HG02938 (cell line): ENCODE measurements around the gene ASIP.
"Not testable (repeated sequence)": the region's sequence is repeated elsewhere in the genome, so short reads cannot be mapped to it uniquely, and the experiment has no call there.

Experiments used
- ATAC-seq: cut with Tn5 transposase; IDR thresholded peaks from one replicate; pipeline ENCODE4 v1.9.1; 2021; ENCODE audit warnings: mild to moderate bottlenecking, moderate library complexity; ENCODE audit not compliant: unreplicated experiment

The ASIP gene

DNA sequence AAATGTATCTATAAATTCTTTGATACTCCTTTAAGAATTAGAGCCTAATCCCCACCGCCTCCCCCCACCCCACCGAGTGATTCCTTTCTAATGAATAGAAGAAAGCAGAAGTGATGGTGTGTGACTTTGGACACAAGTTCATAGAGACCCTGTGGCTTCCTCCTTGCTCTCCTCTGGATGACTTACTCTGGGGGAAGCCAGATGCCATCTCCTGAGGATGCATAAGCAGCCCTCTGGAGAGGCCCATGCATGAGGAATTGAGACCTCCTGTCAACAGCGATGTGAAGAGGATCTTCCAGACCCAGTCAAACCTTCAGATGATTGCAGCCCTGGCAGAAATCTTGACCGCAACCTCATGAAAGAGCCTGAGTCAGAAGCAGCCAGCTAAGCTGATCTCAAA lies 40.8 kb downstream of the ASIP start:
- no peak for ATAC-seq

- no peak for ATAC-seq
Observed at GRCh38 chr20:34283844-34284243, 42.6 kb downstream of the ASIP start.

DNA sequence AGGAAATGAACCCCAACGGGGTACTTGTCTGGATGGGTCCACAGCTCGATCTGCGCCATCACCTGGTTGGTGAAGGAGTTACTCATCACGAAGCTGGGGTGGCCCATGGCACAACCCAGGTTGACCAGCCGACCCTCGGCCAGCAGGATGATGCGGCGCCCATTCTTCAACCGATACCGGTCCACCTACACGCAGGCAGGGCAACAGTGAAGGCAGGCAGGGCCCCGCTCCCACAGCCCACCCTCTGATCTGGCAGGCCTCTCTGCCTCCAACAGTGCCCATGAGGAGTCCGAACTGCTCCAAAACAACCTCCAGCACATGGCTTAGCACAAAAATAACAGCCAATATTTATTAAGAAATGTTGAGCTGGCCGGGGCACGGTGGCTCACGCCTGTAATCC lies 44.2 kb downstream of the ASIP start:
- ATAC-seq, result no peak

DNA sequence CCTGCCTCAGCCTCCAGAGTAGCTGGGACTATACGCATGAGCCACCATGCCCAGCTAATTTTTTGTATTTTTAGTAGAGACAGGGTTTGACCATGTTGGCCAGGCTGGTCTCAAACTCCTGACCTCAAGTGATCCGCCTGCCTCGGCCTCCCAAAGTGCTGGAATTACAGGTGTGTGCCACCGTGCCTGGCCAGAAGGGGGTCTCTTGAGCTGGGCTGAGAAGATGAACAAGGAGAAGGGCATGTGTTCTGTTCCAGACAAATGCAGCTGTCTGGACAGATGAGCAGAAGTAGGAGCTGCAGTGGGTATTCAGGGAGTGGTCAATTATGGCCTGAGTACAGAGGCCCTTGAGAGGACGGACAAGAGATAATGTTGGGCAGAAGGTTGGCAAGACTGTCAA lies 46.3 kb downstream of the ASIP start:
- ATAC-seq, result not testable (repeated sequence)

GRCh38 chr20:34290471-34290870 lies 49.2 kb downstream of the ASIP start:
- ATAC-seq, result no peak

GRCh38 chr20:34292496-34292895 lies 51.3 kb downstream of the ASIP start:
- no peak for ATAC-seq

DNA sequence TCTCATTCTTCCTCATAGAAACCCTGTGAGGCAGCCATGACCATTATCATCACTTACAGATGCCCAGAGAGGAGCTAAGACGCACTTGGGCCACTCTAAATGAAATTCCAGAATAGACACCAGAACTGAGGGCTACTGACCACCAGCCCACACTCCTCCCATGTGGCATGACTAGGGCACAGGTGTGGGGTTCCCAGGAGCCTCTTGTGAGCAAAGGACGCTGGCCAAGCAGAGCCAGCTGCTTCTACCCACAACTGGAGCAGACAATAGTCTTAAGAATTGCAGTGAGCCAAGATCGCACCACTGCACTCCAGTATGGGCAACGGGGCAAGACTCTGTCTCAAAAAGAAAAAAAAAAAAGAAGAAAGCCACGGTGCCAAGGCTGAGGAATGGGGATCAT lies 51.9 kb downstream of the ASIP start:
- ATAC-seq, result no peak

- ATAC-seq, result no peak
Observed at GRCh38 chr20:34293589-34293988, 52.4 kb downstream of the ASIP start.

DNA sequence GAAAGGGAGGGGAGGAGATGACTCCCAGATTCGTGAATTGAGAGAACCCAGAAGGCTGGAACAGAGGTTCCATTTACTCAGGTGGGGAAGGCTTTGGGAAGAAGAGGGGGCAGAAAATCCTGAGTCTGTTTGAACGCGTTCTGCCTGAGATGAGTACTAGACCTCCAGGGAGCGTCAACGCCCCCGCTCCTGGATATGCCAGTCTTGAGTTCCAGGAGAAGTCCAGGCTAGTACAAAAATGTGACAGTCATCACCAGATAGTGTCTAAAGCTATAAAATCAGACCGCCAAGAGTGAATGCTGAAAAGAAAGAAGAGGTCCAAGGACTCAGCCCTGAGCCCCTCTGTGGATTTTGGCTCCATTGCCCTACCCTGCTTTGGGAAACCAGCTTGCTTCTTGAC lies 53.3 kb downstream of the ASIP start:
- no peak for ATAC-seq

DNA sequence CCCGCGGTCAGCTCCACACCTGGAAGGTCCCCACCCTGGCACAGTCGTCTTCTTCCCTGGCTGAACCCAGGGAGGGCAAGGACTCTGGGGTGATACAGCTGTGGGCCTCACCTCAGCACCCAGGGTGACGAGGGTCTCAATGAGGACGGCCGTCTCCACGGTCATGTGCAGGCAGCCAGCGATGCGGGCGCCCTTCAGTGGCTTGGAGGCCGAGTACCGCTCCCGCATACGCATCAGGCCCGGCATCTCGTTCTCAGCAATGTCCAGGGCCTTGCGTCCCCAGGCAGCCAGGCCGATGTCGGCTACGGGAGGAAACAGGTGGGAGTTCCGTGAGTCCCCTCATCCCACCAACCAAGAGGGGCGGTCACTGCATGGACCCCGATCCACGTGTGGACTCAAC lies 54.1 kb downstream of the ASIP start:
- ATAC-seq, result no peak

GRCh38 chr20:34296468-34296867 lies 55.2 kb downstream of the ASIP start:
- no peak for ATAC-seq

DNA sequence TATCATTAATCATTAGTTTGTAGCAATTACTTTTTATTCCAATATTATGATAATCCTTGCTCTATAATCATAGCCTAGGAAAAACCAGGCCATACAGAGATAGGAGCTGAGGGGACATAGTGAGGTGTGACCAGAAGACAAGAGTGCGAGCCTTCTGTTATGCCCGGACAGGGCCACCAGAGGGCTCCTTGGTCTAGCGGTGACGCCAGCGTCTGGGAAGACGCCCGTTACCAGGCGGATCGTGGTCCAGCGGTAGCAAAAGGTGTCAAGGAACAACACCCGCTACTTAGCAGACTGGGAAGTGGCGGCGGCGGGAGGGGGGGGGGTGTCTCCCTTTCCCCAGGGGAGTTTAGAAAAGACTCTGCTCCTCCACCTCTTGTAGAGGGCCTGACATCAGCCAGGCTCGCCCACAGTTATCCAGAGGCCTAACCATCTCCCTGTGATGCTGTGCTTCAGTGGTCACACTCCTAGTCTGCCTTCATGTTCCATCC lies 57.1 kb downstream of the ASIP start:
- not testable (repeated sequence) for ATAC-seq

- ATAC-seq, result no peak
Observed at GRCh38 chr20:34299556-34300255, 58.5 kb downstream of the ASIP start.

GRCh38 chr20:34300256-34300806 lies 59.1 kb downstream of the ASIP start:
- no peak for ATAC-seq

- no peak for ATAC-seq
Observed at GRCh38 chr20:34300809-34301586, 59.8 kb downstream of the ASIP start.

- ATAC-seq, result no peak
Observed at GRCh38 chr20:34301587-34302311, 60.5 kb downstream of the ASIP start.

- ATAC-seq, result no peak
Observed at GRCh38 chr20:34302312-34302722, 61.1 kb downstream of the ASIP start.

- peak; percentile 89 for ATAC-seq
Observed at GRCh38 chr20:34302723-34303533, 61.7 kb downstream of the ASIP start, which contains the start of gene AHCY. TSS of gene AHCY (minus strand) at chr20:34303355. CDS start at chr20:34303270, 85 bp downstream.

DNA sequence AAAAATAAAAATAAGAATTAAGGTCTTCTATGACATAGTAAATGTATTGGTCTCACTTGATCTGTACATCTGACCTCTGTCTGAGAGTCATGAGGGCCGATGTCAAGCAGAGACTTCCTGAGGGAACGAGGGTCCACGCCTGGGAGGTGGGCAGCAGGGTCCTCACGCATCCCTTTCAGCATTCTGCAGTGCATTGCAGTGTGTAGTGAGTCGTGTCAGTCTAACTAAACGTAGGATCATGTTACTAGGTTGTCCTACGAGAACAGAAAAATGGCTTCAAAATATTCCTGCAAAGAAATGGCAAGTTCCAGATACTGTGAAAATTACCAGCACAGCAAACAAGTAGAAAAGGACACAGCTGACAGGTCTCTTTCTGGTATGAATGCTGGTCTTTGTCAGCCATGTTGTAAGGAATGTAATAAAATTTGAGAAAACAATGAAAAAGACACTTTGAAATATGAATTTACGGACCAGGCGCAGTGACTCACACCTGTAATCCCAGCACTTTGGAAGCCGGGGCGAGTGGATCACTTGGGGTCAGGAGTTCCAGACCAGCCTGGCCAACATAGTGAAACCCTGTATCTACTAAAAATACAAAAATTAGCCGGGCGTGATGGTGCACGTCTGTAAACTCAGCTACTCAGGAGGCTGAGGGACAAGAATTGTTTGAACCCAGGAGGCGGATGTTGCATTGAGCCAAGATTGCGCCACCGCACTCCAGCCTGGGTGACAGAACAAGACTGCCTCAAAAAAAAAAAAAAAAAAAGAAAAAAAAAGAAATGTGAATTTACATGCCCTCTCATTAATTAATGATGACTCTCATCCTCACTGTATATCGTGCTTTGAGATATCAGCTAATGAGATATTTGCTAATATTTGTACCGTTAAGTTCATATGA lies 64.4 kb downstream of the ASIP start:
- ATAC-seq, result no peak
